T-helper 1 cell treated with Interleukin-12 subunit alpha and Interleukin-12 subunit beta and Interleukin-4 antibody, amounts not matched to agents 30 μg/mL and 1 μg/mL, for 36 hours (primary cell): Measurements from ENCODE around the gene TAGLN2.
A peak's percentile ranks its signal among the peaks of the same experiment; 100 is the strongest.
"Not testable (repeated sequence)": the region's sequence is repeated elsewhere in the genome, so short reads cannot be mapped to it uniquely, and the experiment has no call there.

Experiments used
- H3K27ac Mint-ChIP-seq: one replicate; pipeline ENCODE4 v1.8.0; 2021; ENCODE audit warnings: mild to moderate bottlenecking, mixed read lengths
- H3K27me3 Mint-ChIP-seq: one replicate; pipeline ENCODE4 v1.8.0; 2021; ENCODE audit warnings: low read depth, mixed read lengths
- H3K36me3 Mint-ChIP-seq: one replicate; pipeline ENCODE4 v1.8.0; 2021; ENCODE audit warnings: low read depth, mixed read lengths
- H3K4me1 Mint-ChIP-seq: one replicate; pipeline ENCODE4 v1.8.0; 2021; ENCODE audit warnings: low read depth, mixed read lengths
- H3K4me3 Mint-ChIP-seq: one replicate; pipeline ENCODE4 v1.8.0; 2021; ENCODE audit warnings: mild to moderate bottlenecking, moderate library complexity, mixed read lengths
- H3K9me3 Mint-ChIP-seq: one replicate; pipeline ENCODE4 v1.8.0; 2021; ENCODE audit warnings: mixed read lengths

Gene TAGLN2

DNA sequence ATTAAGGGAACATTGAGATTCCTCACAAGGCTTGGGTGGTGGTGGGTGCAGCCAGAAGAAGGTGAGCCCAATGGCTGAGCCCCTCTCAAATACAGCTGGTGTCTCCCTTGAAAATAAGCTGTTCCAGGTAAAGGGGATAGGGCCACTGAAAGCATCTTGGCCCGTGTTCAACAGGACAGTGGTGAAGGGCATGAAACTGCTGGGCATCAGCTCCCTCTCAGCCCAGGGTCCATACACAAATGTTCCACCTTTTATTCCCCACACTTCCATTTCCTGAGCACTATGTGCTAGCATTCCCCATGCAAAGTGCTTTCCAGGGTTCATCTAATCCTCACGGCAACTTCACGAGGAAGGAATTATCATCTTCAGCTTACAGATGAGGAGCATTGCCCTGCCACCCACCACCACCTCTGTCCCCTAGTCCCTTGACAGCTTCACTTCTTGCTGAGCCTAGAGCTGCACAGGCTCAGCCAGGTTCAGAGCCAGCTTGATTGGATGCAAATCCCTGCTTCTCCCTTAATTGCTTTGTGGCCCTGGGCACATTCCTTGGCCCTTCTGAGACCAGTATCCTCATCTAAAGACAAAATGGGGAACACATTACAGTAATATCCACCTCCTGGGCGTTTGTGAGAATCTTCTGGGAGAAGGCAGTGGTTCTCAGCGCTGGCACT lies 9.6 kb downstream of the TAGLN2 start:
- H3K4me3 Mint-ChIP-seq: no peak overlapping the region
- no peaks in the 10 kb centered on the region for H3K27me3 Mint-ChIP-seq
- peaks cover 58% of the 10 kb centered on the region for H3K4me1 Mint-ChIP-seq
- H3K9me3 Mint-ChIP-seq: no peaks in the 10 kb centered on the region
- no peak overlapping the region for H3K27ac Mint-ChIP-seq
- H3K36me3 Mint-ChIP-seq: peaks cover 44% of the 10 kb centered on the region

DNA sequence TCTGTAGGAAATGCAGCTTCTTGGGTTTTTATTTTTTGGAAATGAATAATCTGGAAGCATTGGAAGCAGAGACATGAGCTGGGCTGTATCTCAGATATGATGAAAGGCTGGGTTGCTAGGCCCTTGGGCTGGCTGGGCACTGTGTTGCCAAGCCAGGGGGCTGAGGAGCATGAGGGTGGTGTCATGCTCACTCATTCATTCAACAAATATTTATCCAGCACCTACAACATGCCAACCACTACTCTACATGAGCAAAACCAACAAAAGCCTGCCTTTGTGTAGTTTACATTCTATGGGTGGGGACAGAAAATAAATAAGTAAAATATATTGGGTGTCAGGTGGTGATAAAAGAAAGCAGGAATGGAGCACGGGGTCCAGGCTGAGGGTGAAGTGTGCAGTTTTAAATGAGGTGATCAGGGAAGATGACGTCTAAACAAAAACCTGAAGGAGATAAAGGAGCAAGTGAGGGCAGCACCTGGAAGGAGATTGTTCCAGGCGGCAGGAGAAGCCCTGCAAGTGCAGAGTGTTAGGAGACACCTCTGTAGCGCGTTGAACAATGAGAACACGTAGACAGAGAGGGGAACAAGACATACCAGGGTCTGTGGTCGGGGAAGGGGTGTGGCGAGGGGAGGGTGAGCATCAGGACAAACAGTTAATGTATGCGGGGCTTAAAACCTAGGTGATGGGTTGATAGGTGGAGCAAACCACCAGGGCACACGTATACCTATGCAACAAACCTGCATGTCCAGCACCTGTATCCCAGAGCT lies 10.9 kb downstream of the TAGLN2 start:
- H3K27me3 Mint-ChIP-seq: no peaks in the 10 kb centered on the region
- H3K4me3 Mint-ChIP-seq: no peak overlapping the region
- H3K36me3 Mint-ChIP-seq: peaks cover 36% of the 10 kb centered on the region
- peaks cover 58% of the 10 kb centered on the region for H3K4me1 Mint-ChIP-seq
- H3K9me3 Mint-ChIP-seq: no peaks in the 10 kb centered on the region
- peak overlapping the region; percentile 2 for H3K27ac Mint-ChIP-seq

GRCh38 chr1:159913451-159914192 lies 11.7 kb downstream of the TAGLN2 start:
- H3K4me1 Mint-ChIP-seq: peaks cover 59% of the 10 kb centered on the region
- no peak overlapping the region for H3K4me3 Mint-ChIP-seq
- H3K27ac Mint-ChIP-seq: peak overlapping the region; percentile 14
- H3K36me3 Mint-ChIP-seq: peaks cover 30% of the 10 kb centered on the region
- no peaks in the 10 kb centered on the region for H3K27me3 Mint-ChIP-seq
- no peaks in the 10 kb centered on the region for H3K9me3 Mint-ChIP-seq

DNA sequence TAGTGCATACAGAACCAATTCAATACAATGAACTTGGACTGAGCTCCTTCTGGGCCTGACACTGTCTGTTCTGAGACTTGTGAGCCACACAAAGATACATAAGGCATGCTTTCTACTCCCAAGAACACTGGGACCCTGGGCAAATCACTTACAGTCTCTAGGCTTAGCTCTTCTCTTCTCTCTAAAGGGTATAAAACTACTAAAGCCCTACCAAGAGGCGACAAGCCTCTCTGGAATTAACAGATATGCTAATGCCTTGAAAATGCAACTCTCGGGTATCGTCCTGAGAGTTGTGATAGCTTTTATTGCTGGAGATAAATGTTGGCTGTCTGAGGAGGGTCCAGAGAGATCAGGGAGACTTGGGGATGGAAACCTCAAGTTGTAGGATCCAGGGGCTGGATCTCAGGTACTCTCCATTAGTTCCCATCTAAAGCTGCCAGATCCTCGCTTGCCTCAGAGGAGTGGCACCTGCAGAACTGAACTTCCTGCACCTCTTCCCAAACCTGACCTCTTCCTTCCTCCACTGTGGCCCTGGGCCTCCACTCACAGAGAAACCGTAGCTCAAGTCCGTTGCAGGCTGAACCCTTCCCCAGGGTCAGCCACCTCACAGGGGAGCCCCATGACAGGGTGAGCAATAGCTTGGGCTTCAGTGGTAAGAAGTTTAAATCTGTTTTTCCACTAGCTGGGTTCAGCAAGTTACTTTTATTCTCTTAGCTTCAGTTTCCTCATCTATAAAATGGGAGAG lies 13.8 kb downstream of the TAGLN2 start:
- Mint-ChIP-seq H3K4me1 (peaks cover 51% of the 10 kb centered on the region), H3K4me3 (peak overlapping the region; percentile 42), H3K27ac (peak overlapping the region; percentile 93), H3K9me3 (no peaks in the 10 kb centered on the region), H3K27me3 (no peaks in the 10 kb centered on the region), H3K36me3 (peaks cover 15% of the 10 kb centered on the region)

DNA sequence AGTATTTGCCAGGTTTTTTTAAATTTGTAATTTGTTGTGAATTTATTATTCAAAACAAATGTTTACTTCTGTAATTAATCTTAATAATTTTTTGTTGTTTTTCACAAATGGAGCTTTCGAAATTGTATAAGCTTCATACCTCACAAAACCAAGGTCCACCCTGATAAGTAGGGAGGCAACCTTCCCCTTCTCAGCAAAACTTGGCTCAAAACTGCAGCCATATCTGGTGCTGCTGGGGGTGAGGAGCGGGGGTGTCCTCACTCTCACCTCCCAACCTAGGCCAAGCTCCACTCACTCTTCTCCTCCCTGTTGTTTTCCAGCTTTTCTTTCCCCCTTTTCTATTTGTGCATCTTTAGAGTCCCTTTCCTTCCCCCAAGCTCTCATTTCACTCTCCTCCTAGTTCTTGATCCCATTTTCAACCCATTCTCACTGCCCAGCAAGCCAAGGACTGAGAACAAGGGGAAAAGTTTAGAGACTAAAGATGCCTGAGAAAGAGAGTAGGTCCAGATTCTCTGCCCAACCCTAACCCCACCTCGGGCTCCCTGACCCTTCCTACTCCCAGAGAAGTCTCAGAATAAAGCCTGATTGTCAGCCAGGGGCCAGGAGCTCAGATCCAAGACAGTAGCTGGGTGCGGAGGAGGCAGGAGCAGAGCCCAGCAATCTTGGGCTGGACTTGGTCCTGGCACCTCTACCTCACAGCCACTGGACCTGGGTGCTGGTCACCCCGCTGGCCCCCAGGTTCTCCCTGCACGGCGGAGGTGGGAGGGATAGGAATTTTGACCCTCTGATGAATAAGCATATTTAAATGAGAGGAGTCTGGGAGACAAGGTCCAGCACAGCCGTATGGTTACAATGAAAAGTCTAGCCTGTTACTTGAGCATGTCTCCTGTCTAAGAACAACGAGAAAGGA lies 17.0 kb downstream of the TAGLN2 start:
- H3K27me3 Mint-ChIP-seq: peaks cover 3% of the 10 kb centered on the region
- H3K27ac Mint-ChIP-seq: no peak overlapping the region
- peaks cover 4% of the 10 kb centered on the region for H3K36me3 Mint-ChIP-seq
- no peak overlapping the region for H3K4me3 Mint-ChIP-seq
- no peaks in the 10 kb centered on the region for H3K9me3 Mint-ChIP-seq
- peaks cover 36% of the 10 kb centered on the region for H3K4me1 Mint-ChIP-seq

DNA sequence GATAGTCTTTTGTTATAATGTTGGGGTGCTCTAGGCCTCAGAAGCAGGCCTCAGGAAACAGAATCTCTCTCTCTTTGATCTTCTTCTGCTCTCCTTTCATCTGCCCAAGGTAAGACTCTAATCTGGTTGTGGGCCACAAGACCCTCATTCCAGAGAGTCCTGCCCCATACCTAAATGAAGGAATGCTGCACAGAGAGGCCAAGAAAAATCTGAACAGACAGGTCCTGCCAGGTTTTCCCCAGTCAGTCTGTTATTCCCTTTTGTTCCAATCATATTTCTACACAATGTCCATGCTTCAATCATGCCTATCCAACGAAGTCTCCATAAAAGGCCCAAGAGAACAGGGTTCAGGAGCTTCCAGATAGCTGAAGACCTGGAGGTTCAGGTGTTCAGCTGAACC lies 18.3 kb downstream of the TAGLN2 start:
- H3K9me3 Mint-ChIP-seq: no peaks in the 10 kb centered on the region
- H3K27ac Mint-ChIP-seq: peak overlapping the region; percentile 0
- no peak overlapping the region for H3K4me3 Mint-ChIP-seq
- H3K4me1 Mint-ChIP-seq: peaks cover 27% of the 10 kb centered on the region
- H3K27me3 Mint-ChIP-seq: peaks cover 4% of the 10 kb centered on the region
- H3K36me3 Mint-ChIP-seq: peaks cover 4% of the 10 kb centered on the region

- not testable (repeated sequence) for H3K27ac Mint-ChIP-seq, H3K36me3 Mint-ChIP-seq, H3K27me3 Mint-ChIP-seq, H3K4me1 Mint-ChIP-seq, H3K4me3 Mint-ChIP-seq, H3K9me3 Mint-ChIP-seq
Measured at GRCh38 chr1:159904036-159904435, 21.3 kb downstream of the TAGLN2 start.

DNA sequence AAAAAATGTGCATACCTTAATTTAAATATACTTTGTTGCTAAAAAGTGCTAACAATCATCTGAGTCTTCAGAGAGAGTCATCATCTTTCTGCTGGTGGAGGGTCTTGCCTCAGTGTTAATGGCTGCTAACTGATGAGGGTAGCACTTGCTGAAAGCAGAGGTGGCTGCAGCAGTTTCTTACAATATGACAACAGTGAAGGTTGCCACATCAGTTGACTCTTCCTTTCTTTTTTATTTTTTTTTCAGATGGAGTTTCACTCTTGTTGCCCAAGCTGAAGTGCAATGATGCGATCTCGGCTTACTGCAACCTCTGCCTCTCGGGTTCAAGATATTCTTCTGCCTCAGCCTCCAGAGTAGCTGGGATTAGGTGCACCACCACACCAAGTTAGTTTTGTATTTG lies 22.8 kb downstream of the TAGLN2 start:
- H3K27ac Mint-ChIP-seq: no peak overlapping the region
- peaks cover 4% of the 10 kb centered on the region for H3K27me3 Mint-ChIP-seq
- H3K4me1 Mint-ChIP-seq: peaks cover 4% of the 10 kb centered on the region
- no peaks in the 10 kb centered on the region for H3K36me3 Mint-ChIP-seq
- no peak overlapping the region for H3K4me3 Mint-ChIP-seq
- no peaks in the 10 kb centered on the region for H3K9me3 Mint-ChIP-seq

DNA sequence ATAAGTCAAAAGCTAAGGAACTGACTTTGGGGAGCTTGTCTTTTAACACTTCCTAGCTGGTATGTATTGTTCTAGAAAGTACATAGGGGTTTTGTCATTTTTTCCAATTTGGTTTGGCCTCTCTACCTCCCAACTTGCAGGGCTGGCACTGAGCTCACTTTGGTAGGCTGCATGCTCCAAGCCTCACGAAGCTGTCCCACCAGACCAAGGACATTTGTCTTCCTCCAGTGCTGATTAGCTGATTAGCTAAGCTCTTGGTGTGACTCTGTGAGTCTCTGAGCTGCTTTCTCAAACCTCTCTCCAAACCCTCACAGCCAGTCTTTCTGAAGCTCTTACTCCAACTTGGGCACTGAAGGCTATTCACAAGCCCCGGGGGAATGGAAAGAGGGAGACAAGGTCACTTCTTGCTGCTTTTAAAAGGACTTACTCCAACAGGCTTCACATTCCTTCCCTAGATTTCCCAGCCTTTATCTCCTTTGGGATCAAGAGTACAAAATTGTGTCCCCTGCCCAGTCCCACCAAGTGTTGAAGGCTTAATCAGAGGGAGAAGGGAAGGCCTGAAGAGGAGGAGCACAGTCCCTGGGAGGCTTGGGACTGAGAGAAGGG lies 24.4 kb downstream of the TAGLN2 start:
- Mint-ChIP-seq H3K9me3 (no peaks in the 10 kb centered on the region), H3K4me1 (no peaks in the 10 kb centered on the region)

GRCh38 chr1:159900086-159900680 lies 25.1 kb downstream of the TAGLN2 start, which contains the start of gene CFAP45:
TSS of gene CFAP45 (minus strand) at chr1:159900165. CDS start at chr1:159900098, 67 bp downstream.
- Mint-ChIP-seq H3K36me3 (no peaks in the 10 kb centered on the region), H3K4me3 (no peak within 1 kb of the TSS), H3K27me3 (peaks cover 8% of the 10 kb centered on the region), H3K27ac (no peak within 1 kb of the TSS), H3K9me3 (no peaks in the 10 kb centered on the region), H3K4me1 (no peaks in the 10 kb centered on the region)

More for the DNA sequence above, 24.4 kb downstream of the TAGLN2 start:
- no peaks in the 10 kb centered on the region for H3K36me3 Mint-ChIP-seq
- H3K27ac Mint-ChIP-seq: no peak overlapping the region
- H3K4me3 Mint-ChIP-seq: no peak overlapping the region
- peaks cover 4% of the 10 kb centered on the region for H3K27me3 Mint-ChIP-seq

DNA sequence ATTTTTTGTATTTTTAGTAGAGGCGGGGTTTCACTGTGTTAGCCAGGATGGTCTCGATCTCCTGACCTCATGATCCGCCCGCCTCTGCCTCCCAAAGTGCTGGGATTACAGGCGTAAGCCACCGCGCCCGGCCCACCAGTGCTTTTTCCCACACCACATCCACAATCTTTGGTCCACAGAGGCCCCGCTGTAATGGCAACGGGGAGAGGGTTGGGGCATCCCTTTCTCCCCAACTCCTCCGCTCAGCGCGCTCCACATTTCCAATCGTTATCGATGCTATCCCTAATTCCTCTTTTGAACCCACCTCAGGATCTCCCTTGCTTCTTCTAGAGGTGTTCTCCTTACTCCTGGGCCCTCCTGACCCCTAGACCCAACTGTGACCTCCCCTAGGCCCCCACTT lies 25.7 kb downstream of the TAGLN2 start:
- H3K4me3 Mint-ChIP-seq, H3K36me3 Mint-ChIP-seq, H3K27ac Mint-ChIP-seq, H3K9me3 Mint-ChIP-seq, H3K4me1 Mint-ChIP-seq: not testable (repeated sequence)
- H3K27me3 Mint-ChIP-seq: peaks cover 12% of the 10 kb centered on the region

GRCh38 chr1:159898527-159898926 lies 26.8 kb downstream of the TAGLN2 start:
- Mint-ChIP-seq H3K27me3 (peaks cover 19% of the 10 kb centered on the region), H3K36me3 (no peaks in the 10 kb centered on the region), H3K4me1 (no peaks in the 10 kb centered on the region), H3K27ac (no peak overlapping the region), H3K9me3 (no peaks in the 10 kb centered on the region), H3K4me3 (no peak overlapping the region)

- Mint-ChIP-seq H3K4me3 (no peak overlapping the region), H3K27ac (no peak overlapping the region), H3K4me1 (no peaks in the 10 kb centered on the region), H3K36me3 (no peaks in the 10 kb centered on the region), H3K9me3 (no peaks in the 10 kb centered on the region), H3K27me3 (peaks cover 16% of the 10 kb centered on the region)
Measured at GRCh38 chr1:159897962-159898361, 27.3 kb downstream of the TAGLN2 start.
